Ovary (tissue), 3 donors: ENCODE results near the gene CEP164.

ENCODE experiments used
- CTCF ChIP-seq, 3 donors: fragments of 450-650 bp in 2 of 3; fragments of 200-600 bp in 1 of 3; IDR thresholded peaks; one replicate each; pipeline versions ENCODE4 v1.5.1 to v1.8.0; 2016 to 2022; ENCODE audit warnings: antibody characterized with exemption in 3 of 3, mild to moderate bottlenecking in 1 of 3
- EP300 ChIP-seq: sonication (generic); formaldehyde crosslinking; IDR thresholded peaks from one replicate; pipeline ENCODE4 v1.6.1; 2017; ENCODE audit warnings: antibody characterized with exemption
- POLR2A ChIP-seq: fragments of 450-650 bp; IDR thresholded peaks from one replicate; pipeline ENCODE4 v1.6.1; 2017; ENCODE audit warnings: antibody characterized with exemption, mild to moderate bottlenecking, moderate library complexity
- donor health status: DM: no; HTN: no; CAD: no.

DNA sequence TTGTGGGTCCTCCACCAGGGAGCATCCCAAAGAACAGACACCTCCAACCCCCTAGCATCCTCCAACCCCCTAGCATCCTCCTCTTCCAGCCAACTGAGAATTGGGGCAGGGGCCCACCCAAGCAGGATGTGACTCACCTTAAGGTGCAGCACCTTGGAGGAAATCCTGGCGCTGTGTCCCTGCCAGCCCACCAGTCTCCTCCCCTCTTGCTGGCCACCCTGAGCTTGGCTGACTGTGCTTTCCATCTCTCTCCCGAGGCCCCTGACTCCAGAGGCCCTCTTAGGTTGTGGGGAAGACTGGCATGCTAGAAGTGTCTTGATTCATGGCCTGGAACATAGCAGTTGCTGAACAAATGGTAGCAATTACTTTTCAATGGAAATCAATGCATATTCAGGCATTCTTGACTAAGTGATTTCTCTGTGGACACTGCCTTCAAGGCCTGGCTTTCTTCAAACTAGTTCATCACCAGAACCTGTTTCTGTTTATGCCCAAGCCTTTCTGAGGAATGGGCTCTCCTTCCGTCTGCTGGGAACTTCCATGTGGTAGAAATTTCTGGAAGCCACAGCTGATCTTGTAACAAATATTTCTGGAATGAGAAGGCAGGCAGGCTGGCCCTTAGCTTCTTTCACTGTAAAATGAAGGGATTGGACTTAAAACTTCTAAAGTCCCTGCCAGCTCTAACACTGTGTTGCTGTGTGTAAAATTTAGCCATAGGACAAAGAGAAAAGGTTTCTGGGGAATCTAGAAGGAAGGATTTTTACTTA, 60.5 kb downstream of the CEP164 start:
- no peak for TF ChIP-seq CTCF (IDR thresholded peaks at IDR 0.05)
- no peak for TF ChIP-seq EP300
- TF ChIP-seq POLR2A, result no peak
